Urothelium cell line (cell line): Measurements from ENCODE around the gene REXO1.
A peak's percentile ranks its signal among the peaks of the same experiment; 100 is the strongest.
"Not testable (repeated sequence)": the region's sequence is repeated elsewhere in the genome, so short reads cannot be mapped to it uniquely, and the experiment has no call there.

Experiments used
- DNase-seq: peaks from one replicate; pipeline ENCODE4 v3.0.0; 2011; ENCODE audit warnings: low spot score, mixed read lengths
- FAIRE-seq: peaks from 2 replicates; lab custom pipeline; 2011; peaks lifted over from hg19 to GRCh38; lab: Jason Lieb, UNC

The REXO1 gene

GRCh38 chr19:1814391-1814790, 33.9 kb downstream of the REXO1 start:
- DNase-seq (no peak), FAIRE-seq (no peak)

GRCh38 chr19:1813192-1814182, 34.8 kb downstream of the REXO1 start:
- DNase-seq, result no peak
- no peak for FAIRE-seq

GRCh38 chr19:1812426-1813191, 35.7 kb downstream of the REXO1 start:
- DNase-seq (peak; percentile 97), FAIRE-seq (no peak)

GRCh38 chr19:1811942-1812425, 36.3 kb downstream of the REXO1 start, which contains the start of gene ATP8B3:
Gene ATP8B3 (minus strand): TSS chr19:1812276. CDS start chr19:1811736, 540 bp downstream.
- DNase-seq (no peak), FAIRE-seq (peak; percentile 27)

- DNase-seq (peak; percentile 88), FAIRE-seq (peak; percentile 5)
These were observed 36.8 kb downstream of the REXO1 start for GRCh38 chr19:1811472-1811894.

- no peak for DNase-seq
- no peak for FAIRE-seq
These were observed 37.7 kb downstream of the REXO1 start for GRCh38 chr19:1810439-1811160.

GRCh38 chr19:1809678-1810077, 38.6 kb downstream of the REXO1 start:
- FAIRE-seq, result no peak

GRCh38 chr19:1808395-1808731, 39.9 kb downstream of the REXO1 start:
- DNase-seq (no peak), FAIRE-seq (no peak)

More at GRCh38 chr19:1809678-1810077, 38.6 kb downstream of the REXO1 start:
- no peak for DNase-seq

GRCh38 chr19:1807695-1808394, 40.4 kb downstream of the REXO1 start:
- FAIRE-seq (no peak), DNase-seq (no peak)

GRCh38 chr19:1807030-1807694, 41.1 kb downstream of the REXO1 start:
- DNase-seq (no peak), FAIRE-seq (no peak)

- FAIRE-seq, result no peak
These were observed 41.9 kb downstream of the REXO1 start for GRCh38 chr19:1806184-1807029.

GRCh38 chr19:1805401-1806183, 42.7 kb downstream of the REXO1 start:
- DNase-seq (no peak), FAIRE-seq (no peak)

More at GRCh38 chr19:1806184-1807029, 41.9 kb downstream of the REXO1 start:
- no peak for DNase-seq

- FAIRE-seq (no peak), DNase-seq (no peak)
These were observed 43.4 kb downstream of the REXO1 start for GRCh38 chr19:1804858-1805257.

GRCh38 chr19:1799695-1800342, 48.5 kb downstream of the REXO1 start:
- no peak for DNase-seq
- FAIRE-seq, result no peak

GRCh38 chr19:1797313-1797712, 51.0 kb downstream of the REXO1 start:
- not testable (repeated sequence) for FAIRE-seq, DNase-seq

GRCh38 chr19:1796395-1797142, 51.7 kb downstream of the REXO1 start:
- no peak for FAIRE-seq

More at GRCh38 chr19:1796395-1797142, 51.7 kb downstream of the REXO1 start:
- no peak for DNase-seq
